ENCODE measurements around the gene MAX.

The MAX gene

GRCh38 chr14:65074449-65075150 is 27.7 kb downstream of the MAX start:
- CTCF ChIA-PET = no interaction called here
- DNase-seq (ENCODE audit: low spot score) = no peak
- H3K27ac ChIP-seq = no peak overlapping the region
- no peak for TF ChIP-seq CTCF (conservative IDR thresholded peaks at IDR 0.05; ENCODE audit: low read depth)
- POLR2A ChIA-PET (ENCODE audit: low non-redundant PET) = no interaction called here

GRCh38 chr14:65073605-65074201 is 28.6 kb downstream of the MAX start:
- no peak for TF ChIP-seq CTCF (conservative IDR thresholded peaks at IDR 0.05; ENCODE audit: low read depth)
- CTCF ChIA-PET = no interaction called here
- POLR2A ChIA-PET (ENCODE audit: low non-redundant PET) = no interaction called here
- DNase-seq (ENCODE audit: low spot score) = no peak
- no peak overlapping the region for H3K27ac ChIP-seq

- TF ChIP-seq CTCF (conservative IDR thresholded peaks at IDR 0.05; ENCODE audit: low read depth) = no peak
- no peak for DNase-seq (ENCODE audit: low spot score)
- no peak overlapping the region for H3K27ac ChIP-seq
- ChIA-PET CTCF (no interaction called here), POLR2A (ENCODE audit: low non-redundant PET) (no interaction called here)
Measured at GRCh38 chr14:65072937-65073336, 29.4 kb downstream of the MAX start.

DNA sequence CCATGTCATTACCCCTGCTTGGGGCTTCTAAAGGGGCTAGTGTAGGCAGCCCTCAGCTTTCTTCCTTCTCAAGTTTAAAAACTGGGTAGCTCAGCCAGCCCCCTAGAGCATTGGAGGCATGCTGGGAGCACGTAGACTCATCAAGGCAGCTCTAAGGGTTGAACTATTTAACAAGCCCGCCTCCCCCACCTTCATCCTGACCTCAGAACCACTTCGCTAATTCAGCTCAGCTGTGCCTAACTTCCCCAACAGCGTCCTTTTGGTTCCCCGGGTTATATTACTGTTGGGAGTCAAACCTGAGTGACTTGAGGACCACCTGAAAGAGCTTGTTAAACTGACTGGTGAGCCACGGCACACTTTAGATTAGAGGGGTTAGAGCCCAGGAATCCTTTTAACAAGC is 30.1 kb downstream of the MAX start:
- TF ChIP-seq CTCF (conservative IDR thresholded peaks at IDR 0.05; ENCODE audit: low read depth) = no peak
- ChIA-PET POLR2A (ENCODE audit: low non-redundant PET) (no interaction called here), CTCF (no interaction called here)
- H3K27ac ChIP-seq = no peak overlapping the region
- no peak for DNase-seq (ENCODE audit: low spot score)

GRCh38 chr14:65071544-65071943 is 30.8 kb downstream of the MAX start:
- CTCF ChIA-PET = no interaction called here
- H3K27ac ChIP-seq = peak overlapping the region; percentile 49
- POLR2A ChIA-PET (ENCODE audit: low non-redundant PET) = no interaction called here
- DNase-seq (ENCODE audit: low spot score) = no peak
- no peak for TF ChIP-seq CTCF (conservative IDR thresholded peaks at IDR 0.05; ENCODE audit: low read depth)

- TF ChIP-seq CTCF (conservative IDR thresholded peaks at IDR 0.05; ENCODE audit: low read depth) = no peak
- H3K27ac ChIP-seq = peak overlapping the region; percentile 49
- DNase-seq (ENCODE audit: low spot score) = peak; percentile 37
- POLR2A ChIA-PET (ENCODE audit: low non-redundant PET) = no interaction called here
- CTCF ChIA-PET = interaction anchor here (1.5 kb wide), 1 partner anchor 84 kb away, joined by 4 read pairs; the partner anchor contains the start of gene FNTB
Measured at GRCh38 chr14:65070471-65070976, 31.8 kb downstream of the MAX start.
